A549 (cell line): ENCODE data around the gene TRABD.

Experiments used
- CEBPB ChIP-seq, 2 experiments: fragments of >200 bp in 1 of 2; sonication (Bioruptor Twin) in 1 of 2; formaldehyde crosslinking in 1 of 2; IDR thresholded peaks; 2 replicates each; pipeline ENCODE4 v1.6.1; 2012 to 2016
- CHD2 ChIP-seq: fragments of 150-350 bp; IDR thresholded peaks from 2 replicates; pipeline ENCODE4 v1.6.1; 2014; ENCODE audit warnings: low read length; ENCODE audit not compliant: partially characterized antibody
- CTCF ChIP-seq: fragments of >200 bp; sonication (Bioruptor Twin); formaldehyde crosslinking; IDR thresholded peaks from 3 replicates; pipeline ENCODE4 v1.5.1; 2016
- HES2 ChIP-seq: fragments of >200 bp; sonication (Bioruptor Twin); formaldehyde crosslinking; IDR thresholded peaks from 2 replicates; pipeline ENCODE4 v1.6.1; 2016
- JUN ChIP-seq, 2 experiments: fragments of >200 bp; sonication (Bioruptor Twin); formaldehyde crosslinking; IDR thresholded peaks; 2 replicates in 1 of 2; 3 replicates in 1 of 2; pipeline ENCODE4 v1.6.1; 2016 to 2017
- MAX ChIP-seq: IDR thresholded peaks from 2 replicates; pipeline ENCODE4 v1.6.1; 2012
- MAZ ChIP-seq: fragments of 150-350 bp; IDR thresholded peaks from 2 replicates; pipeline ENCODE4 v1.6.1; 2014; ENCODE audit warnings: antibody characterized with exemption, low read depth, low read length, borderline replicate concordance
- POLR2A ChIP-seq: IDR thresholded peaks from 2 replicates; pipeline ENCODE4 v1.6.1; 2012; ENCODE audit warnings: mild to moderate bottlenecking, low read length
- RAD21 ChIP-seq, 2 experiments: fragments of >200 bp in 1 of 2; sonication (Bioruptor Twin) in 1 of 2; formaldehyde crosslinking in 1 of 2; IDR thresholded peaks in 1 of 2; conservative IDR thresholded peaks in 1 of 2; 2 replicates in 1 of 2; 3 replicates in 1 of 2; pipeline ENCODE4 v1.6.1; 2012 to 2018; ENCODE audit warnings: inconsistent platforms in 1 of 2
- REST ChIP-seq: fragments of 200-600 bp; sonication (generic); IDR thresholded peaks from 2 replicates; pipeline ENCODE4 v1.6.1; 2016; ENCODE audit warnings: antibody characterized with exemption, mild to moderate bottlenecking, moderate library complexity
- RFX5 ChIP-seq: fragments of 450-650 bp; IDR thresholded peaks from 2 replicates; pipeline ENCODE4 v1.7.1; 2014; ENCODE audit warnings: antibody characterized with exemption, mild to moderate bottlenecking, moderate library complexity
- SMC3 ChIP-seq: fragments of >200 bp; sonication (Bioruptor Twin); formaldehyde crosslinking; IDR thresholded peaks from 3 replicates; pipeline ENCODE4 v1.6.1; 2018; ENCODE audit warnings: inconsistent platforms
- ZSCAN20 ChIP-seq: fragments of 250-450 bp; sonication (Bioruptor Pico); IDR thresholded peaks from 2 replicates; pipeline ENCODE4 v1.8.0; 2022; ENCODE audit warnings: mild to moderate bottlenecking, moderate library complexity

GRCh38 chr22:50210378-50211139, 24.8 kb downstream of the TRABD start:
- TF ChIP-seq MAZ (no peak), JUN (IDR thresholded peaks at IDR 0.05) (no peak), MAX (no peak), CTCF (no peak), POLR2A (no peak), CHD2 (no peak), RAD21 (conservative IDR thresholded peaks at IDR 0.05 in 1 of 2, IDR thresholded peaks at IDR 0.05 in 1 of 2) (no peak), CEBPB (IDR thresholded peaks at IDR 0.05) (no peak), ZSCAN20 (CRISPR knock-in tag) (no peak), RFX5 (no peak), REST (no peak), SMC3 (no peak), HES2 (no peak)
